Inflammatory macrophage treated with lipopolysaccharide for 4 hours (primary cell): Measurements from ENCODE around the gene FGF18.

Experiments
- DNase-seq: peaks from one replicate; pipeline ENCODE4 v3.0.0-alpha.2; 2020

Gene FGF18

DNA sequence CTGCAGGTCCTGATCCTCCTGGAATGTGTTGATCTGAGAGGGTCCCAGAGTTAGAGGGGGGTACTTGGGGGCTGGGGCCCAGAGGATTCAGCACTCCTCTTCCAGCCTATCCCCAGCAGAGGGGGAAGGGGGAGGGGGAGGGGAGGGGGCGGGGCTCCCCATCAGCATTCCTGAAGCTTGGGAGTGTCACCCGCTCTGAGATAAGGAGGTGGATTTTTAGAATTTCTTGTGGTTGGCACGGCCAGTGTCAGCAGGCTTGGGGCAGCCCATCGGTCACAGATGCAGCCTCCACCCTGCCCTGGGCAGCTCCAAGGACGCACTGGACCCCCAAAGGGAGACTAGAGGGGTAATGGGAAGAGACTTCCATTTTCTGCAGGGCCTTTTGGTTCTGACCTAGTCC lies 5.3 kb downstream of the FGF18 start:
- DNase-seq: no peak

DNA sequence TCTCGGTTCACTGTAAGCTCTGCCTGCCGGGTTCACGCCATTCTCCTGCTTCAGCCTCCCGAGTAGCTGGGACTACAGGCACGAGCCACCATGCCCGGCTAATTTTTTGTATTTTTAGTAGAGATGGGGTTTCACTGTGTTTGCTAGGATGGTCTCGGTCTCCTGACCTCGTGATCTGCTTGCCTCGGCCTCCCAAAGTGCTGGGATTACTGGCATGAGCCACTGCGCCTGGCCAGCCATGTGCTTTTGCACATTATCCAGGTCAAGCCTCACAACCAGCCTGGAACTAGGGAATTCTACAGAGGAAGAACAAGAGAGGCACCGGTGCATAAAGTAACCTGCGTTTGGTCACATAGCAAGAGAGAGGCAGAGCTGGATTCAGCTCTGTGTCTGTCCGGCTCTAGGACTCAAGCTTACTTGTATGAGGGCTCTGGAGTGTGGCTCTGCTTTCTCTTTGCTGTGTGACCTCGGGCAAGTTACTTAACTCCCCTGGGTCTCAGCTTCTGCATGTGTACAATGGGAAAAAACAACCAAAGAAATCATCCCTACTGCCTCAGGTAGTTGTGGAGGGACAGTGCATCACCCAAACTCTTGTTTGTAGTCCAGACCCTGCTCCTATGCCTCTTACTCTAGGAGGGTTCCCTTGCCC lies 6.3 kb downstream of the FGF18 start:
- DNase-seq: no peak

DNA sequence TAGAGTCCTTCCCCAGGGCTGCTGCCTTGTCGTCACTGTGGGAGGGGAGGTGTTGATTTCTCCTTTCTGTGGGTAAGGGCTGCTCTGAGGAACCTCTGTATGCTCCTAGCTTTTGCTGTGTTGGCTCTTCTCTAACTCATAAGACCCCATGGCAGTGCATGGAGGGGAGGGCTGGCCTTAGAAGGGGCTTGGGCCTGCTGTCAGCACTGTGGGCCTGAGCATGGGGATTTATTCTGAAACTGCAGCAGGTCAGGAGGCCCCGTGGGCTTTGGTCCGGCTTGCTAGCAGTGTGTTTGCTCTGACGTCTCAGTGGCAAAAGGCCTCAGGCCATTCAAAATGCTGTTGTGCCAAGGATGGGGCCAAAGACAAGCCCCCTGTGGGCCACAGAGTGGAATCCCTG lies 6.8 kb downstream of the FGF18 start:
- no peak for DNase-seq

DNA sequence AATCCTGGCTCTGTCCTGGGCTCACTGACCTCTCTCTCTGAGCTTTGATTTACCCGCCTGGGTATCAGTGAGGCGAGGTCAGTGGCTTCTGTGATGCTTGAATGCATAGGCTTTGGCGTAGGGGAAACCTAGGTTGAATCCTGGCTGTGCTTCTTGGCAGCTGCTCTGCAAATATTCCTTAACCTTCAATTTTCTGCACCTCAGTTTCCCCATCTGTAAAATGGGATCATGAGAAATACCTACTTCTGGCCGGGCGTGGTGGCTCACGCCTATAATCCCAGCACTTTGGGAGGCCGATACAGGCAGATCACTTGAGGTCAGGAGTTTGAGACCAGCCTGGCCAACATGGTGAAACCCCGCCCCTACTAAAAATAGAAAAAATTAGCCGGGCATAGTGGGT lies 7.2 kb downstream of the FGF18 start:
- no peak for DNase-seq

DNA sequence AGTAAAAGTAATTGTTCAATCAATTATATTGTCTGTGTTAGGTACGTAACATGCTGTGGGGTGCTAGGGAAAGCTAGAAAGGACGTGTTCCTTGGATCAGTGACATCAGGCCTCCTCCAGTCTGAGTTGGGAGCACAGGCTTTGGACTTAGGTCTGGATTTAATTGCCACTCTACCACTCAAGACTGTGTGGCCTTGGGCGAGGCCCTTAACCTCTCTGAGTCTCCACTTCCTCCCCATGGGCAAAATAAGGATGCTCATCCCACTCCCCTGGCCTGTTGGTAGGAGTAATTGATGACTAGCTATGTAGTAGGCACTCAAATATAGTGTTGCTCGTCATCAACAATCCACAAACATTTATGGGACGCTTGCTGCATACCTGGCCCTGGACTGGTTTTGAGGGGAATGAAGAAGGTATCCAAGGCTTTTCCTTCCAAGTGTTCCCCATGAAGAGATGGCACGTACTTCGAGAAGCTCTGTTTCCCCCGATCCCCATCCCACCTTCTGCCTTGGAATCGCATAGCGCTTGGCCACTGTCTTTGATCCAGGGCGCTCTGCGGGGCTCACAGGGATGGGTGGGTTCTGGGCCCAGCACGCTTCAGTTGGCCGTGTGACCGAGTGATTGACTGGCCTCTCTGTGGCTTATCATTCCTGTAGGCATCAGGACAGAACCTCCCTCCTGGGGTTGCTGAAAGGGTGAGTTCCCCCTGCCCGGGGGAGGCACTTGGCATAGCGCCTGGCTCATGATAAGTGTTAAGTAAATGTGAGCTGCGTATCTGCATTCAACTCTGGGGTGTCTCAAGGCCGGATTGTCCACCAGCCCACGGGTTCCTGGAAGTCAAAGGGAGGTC lies 8.1 kb downstream of the FGF18 start:
- DNase-seq: no peak

DNA sequence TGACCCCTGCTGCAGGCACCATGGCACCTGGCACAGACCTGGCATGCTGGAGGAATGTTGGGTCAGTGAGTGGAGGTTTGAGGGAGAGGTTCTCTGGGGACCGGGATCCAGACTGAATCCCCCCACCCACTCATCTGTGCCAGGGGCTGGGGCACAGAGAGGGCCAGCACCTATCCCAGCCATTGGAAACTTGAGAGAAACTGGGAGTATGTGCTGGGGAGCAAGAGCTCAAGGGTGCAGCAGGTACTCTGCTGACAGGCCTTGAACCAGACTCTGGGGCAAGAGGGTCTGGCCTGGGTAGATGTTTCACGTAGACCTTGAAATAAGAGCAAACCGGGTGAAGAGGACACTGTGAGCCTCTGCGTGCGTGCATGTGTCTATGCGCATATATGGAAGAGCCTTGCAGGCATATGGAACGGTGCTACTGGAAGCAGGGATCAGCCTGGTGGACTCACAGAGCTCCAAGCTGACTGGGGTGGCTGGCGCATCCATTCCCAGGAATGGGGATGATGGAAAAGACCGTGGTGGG lies 8.8 kb downstream of the FGF18 start:
- no peak for DNase-seq

DNA sequence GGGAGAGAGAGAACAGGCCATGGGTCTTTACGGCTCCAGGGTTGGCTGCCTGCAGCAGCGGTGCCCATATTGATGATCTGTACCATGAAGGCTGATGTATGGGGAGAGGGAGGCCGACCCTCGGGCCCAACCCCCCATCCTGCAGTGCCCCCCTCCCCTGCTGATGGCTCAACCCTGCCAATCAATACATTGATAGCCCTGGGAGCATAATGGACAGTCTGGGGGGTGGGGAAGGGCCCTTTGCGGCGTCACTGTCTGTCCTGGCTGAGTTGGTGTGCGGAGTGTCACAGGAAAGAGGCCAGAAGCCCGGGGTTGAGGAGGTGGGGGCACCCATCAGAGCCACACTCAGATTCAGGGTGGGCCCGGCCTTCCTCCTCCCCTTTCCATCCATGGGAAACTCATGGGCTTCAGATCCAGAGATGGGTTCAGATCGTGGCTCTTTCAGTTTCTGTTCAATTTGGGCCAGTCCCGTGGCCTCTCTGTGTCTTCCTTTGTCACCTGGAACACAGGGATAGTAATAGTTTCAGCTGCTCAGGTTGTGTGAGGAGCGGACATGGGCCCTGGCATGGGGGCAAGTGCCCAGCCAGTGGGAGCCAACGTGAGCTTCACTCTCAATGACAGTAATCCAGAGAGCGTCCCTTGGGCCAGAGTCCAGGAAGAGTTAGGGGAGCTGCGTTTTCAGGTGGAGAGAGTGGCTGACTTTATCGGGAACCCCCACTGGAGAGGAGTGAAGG lies 9.5 kb downstream of the FGF18 start:
- no peak for DNase-seq

DNA sequence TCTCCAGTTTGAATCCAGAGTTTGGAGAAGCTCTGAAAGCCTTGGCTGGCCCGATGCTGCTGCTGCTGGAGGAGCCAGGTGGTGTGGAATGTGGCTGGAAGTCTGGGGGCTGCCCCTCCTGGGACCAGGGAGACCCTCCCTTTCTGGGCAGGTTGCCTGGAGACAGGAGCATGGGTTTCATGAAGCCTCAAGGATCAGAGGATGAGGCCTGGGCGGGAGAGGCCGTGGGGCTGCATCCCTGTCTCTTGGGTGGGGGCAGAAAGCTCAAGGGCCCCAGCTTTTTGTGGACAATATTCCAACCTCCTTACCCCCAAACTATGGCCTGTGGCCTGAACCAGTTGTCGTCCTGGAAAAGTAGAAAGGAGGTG lies 10.1 kb downstream of the FGF18 start:
- DNase-seq: no peak

DNA sequence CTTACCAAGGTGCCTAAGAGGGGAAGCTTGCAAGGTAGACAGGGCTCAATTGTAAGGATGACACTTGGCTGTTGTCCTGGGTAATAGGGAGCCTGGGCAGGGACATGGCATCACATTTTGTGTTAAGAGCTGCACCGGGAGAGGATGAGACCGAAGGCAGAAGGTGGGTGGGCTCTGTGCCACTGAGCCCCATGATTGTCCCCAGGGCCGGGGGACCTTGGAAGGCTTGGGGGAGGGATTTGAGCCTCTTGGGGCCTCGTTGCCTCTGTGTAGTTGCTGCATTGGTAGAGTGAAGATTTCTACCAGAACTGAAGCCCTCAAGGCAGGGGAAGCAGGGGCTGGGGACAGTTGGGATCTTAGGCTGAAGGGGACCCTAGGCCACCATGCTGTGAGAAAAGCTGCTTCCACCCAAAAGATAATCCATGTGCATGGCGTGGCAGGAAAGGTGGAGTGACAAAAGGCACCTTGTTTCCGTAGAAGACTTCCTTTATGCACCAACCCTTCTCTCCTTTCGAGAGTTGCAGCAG lies 11.9 kb downstream of the FGF18 start:
- DNase-seq: no peak

DNA sequence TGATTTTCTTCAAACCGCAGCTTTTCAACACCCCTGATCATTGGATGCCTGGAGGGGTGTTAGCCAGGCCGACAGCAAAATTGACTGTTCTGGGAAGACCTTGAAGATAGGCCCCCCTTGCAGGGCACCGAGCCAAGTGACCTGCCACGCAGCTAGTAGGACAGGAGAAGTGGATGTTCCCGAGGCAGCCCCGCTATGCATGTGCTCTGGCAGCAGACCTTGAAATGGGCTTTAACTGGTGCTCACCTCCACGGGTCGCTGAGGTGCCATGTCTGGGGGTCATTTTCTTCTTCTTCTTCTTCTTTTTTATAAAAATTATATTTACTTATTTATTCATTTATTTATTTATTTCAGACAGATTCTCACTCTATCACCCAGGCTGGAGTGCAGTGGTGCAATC lies 12.6 kb downstream of the FGF18 start:
- no peak for DNase-seq

DNA sequence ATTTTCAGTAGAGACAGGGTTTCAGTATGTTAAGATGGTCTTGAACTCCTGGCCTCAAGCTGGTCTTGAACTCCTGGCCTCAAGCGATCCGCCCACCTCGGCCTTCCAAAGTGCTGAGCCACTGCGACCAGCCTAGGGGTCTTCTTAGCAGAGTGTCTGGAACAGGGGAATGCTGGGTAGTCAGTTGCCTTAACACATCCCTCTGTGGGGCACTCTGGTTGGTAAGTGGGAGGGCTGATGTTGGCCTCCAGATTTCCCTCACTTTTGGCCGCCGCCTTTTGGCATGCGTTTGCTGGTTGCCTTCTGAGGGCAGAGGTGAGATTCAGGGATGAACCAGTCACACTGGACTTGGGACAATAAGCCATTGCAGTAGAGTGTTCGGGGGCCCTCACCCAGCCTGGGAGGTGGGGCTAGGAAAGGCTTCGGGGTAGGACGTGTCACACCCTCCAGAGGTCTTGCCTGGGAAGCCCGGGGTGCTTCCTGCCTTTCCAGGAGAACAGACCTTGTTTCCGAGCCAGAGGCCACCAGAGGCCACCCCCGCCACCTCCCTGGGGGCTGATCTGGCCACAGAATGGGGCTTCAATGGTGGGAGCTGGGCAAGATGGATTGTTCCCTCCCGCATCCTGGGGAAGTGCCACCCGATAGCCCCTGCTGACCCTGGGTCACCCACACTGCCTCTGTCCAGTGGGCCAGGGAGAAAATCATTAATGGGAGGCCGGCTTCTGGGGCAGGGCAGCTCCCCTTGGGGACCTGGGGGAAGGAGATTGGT lies 13.3 kb downstream of the FGF18 start:
- no peak for DNase-seq

DNA sequence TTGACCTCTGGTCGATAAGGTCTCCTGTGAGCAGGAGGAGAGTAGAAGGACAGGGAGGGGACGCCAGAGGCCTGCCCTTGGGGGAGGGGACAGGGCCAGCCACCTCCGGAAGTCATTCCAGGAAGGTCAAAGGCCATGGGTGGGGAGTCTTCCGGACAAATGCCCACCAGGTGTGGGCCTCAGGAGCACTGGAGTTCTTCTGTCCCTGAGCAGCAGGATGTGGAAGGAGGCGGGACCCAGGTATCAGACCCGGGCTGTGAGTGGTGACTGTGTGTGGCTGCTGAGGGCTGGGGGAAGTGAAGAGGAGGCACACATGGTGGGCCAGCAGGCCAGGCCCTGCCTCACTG lies 13.9 kb downstream of the FGF18 start:
- DNase-seq: no peak

DNA sequence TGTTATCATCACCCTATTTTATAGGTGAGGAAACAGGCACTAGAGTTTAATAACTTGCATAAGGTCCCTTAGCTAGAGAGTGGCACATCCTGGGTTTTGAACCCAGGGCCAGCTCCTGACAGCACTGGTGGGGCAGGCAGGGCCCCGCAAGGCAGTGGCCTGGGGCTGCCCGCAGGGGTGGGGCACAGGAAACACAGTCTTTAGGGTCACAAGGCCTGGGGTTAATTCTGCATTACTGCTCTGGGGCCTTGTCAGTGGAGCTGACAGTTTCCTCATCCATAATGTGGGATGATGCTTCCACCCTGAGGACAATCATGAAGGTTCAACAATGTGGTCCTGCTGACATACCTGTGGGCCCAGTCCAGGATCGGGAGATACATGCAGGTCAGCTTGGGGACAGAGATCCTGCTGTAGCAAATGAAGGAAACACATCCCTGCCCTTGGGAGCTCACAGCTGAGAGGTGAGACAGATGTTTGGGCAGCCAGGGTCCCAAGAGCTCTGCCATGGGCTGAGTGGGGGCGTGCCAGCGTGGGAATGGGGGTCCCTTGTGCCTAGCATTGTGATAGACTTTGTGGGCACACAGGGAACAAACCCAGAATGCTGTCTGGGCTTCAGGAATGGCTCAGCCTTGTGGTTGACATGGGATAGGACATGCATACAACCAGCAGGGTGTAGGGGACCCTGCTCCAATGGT lies 14.7 kb downstream of the FGF18 start:
- DNase-seq: no peak

DNA sequence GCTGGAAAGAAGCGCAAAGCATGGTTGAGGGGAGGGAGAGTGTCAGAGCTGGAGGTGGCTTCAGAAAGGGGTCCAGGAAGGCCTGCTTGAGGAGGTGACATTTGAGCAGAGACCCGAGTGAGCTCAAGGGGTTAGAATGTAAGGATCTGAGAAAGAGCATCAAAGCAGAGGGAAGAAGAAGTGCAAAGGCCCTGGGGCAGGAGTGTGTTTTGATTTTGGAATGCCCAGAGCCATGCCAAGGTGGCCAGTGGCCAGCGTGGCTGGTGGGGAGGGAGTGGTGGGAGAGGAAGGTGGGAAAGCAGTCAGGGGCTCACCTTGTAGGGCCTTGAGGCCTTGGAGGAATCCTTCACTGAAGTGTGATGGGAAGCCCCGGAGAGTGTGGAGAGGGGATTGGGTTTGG lies 15.4 kb downstream of the FGF18 start:
- DNase-seq: no peak

DNA sequence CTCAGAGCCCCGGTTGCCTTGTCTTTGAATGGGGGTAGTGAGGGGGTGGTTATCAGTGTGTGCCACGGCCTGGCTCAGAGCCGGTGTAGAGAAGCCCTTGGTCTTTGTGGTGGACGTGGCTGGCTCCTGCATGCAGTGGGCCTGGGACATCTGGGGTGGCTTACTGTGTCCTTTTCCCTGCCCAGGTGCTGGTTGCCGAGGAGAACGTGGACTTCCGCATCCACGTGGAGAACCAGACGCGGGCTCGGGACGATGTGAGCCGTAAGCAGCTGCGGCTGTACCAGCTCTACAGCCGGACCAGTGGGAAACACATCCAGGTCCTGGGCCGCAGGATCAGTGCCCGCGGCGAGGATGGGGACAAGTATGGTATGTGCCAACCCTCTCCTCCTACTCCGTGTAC lies 16.5 kb downstream of the FGF18 start:
- DNase-seq: no peak

DNA sequence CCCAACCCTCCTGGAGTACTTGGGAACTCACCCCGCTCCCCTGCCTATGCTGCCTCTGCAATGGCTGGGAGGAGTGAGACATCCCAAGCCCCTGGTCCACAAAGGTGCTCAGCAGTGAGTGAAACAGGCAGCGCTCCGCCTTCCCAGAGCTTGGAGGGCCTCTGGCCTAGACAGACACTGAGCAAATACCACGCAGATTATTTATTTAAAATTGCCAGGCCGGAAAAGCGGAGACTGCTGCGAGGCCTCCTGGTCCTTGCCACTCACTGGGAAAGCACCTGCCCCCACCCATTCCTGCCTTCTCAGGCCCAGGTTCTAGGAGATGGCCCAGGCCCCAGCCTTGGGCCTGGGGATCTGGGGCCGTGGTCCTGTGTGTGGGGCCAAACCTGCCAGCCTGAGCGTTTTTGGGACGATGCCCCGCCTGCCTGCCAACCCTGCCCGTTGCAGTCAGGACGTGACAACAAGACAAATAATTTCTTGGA lies 17.4 kb downstream of the FGF18 start:
- DNase-seq: no peak

DNA sequence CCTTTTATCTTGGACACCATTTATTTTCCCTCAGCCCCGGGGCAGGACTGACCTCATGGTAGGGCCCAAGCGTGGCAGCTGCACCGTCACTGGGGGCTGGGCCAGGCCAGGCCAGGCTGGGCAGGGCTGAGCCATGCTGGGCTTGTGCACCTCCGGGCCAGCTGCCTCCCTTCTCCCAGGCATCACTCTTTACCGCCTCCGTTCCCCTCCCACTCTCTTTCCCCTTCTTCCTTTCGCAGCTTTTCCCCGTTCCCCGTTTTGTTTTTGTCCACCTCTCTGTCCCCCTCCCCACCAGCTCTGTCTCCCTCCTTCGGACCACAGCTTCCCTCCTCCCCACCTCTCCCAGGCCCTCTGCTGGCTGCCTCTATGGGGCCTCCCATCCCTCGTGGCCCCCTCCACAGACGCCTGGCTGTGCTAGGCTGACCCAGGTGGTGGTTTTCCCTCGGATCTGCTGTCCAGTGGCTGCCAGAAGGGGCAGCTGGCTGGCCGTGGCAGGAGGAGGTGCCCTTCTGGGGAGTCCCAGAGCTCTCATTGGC lies 17.9 kb downstream of the FGF18 start:
- no peak for DNase-seq

DNA sequence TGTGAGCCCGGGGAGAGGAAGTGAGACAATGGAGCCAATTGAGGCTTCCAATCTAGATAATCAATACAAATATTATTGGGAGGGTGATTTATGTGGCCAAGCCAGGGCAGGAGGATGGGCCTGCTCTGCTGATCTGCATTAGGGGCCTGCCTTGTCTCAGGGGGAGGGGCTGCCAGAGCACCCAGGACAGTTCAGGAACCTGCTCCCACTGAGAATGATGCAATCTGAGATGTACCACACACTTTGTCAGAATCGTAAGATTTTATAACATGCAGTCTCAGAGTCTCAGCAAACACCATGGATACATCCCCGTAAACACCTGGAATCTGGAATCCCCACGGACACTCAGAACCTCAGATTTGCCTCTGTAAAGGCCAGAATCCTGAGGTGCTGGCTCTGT lies 19.3 kb downstream of the FGF18 start:
- DNase-seq: no peak

DNA sequence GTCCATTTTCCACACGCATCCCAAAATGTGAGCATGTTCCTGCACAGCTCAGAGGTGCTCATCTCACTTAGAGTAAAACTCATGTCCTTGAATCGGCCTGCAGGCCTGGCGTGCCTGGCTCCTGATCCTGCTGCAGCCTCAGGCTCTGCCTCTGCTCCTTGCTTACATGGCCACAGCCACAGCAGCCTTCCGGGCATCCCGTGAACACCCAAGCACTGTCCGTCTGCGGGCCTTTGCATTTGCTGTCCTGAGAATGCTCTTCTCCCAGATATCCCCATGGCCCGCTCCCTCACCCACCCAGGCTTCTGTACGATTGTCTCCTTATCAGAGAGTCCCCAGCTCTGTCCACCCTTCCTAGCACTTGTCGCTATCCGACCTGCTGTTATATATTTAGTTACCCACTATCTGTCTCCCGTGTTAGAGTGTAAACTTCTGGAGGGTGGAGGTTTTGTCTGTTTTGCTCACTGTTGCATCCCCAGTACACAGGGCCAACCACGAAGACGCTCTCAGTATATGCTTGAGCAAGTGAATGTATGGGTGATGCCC lies 21.9 kb downstream of the FGF18 start:
- DNase-seq: no peak

DNA sequence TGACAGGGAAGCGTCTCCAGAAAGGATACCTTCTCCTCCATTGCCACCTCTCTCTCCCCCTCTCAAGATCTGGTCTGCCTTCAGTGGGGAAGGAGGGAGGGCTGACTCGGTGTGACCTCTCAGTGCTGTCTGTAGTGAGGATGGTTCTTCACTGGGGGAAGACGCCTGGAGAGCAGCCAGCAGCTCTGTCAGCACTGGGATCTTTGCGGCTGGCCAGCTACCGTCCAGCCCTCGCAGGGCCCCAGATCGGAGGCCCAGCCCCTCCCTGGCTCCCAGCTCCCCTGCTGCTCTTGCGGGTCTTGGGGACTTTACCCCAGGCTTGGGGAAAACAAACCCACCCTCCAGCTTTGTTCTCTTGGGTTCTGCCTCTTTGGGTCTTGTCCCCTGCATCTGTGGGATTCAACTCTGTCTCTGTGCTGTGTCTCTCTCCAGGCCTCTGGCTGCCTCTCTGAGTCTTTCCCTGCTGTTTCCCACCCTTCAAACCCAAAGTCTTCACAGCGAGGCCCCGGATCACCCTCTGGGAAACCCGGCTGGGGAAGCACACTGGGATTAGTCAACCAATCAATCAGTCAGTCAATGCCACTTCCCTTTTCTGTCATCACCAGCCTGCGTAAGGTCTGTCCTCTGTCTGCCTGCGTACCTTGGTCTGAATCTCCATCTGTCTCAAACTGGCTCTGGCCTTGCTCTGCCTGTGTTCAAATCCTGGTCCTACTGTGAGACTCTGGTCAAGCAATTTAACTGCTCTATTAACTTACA lies 23.0 kb downstream of the FGF18 start:
- DNase-seq: peak; percentile 53

DNA sequence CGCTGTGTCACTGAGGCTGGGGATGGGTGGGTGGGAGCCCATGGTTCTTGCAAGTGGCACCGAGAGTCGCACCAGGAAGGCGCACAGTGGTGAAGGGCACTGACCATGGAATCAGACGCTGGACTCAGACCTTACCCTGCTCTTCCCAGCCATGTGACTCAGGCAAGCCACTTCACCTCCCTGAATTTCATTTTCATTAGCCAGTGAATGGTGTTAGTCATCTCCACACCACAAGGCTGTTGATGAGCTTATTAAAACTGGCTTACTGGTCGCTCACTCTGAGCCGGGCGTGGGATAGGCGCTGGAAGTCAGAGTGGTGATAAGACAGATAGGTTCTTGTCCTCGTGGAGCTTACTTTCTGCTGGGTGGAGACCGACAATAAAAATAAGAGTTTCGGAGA lies 25.1 kb downstream of the FGF18 start:
- DNase-seq: no peak
